Measurements from ENCODE around the gene NDST4. TPM values are rescaled to one million over a fixed set of nuclear protein-coding genes. Genes with fewer than 3 reads are reported as not detected.

NDST4 gene
- total and polyA plus RNA-seq, 8 donors: 0.19 to 5.1 (median 0.61) TPM; not detected in 3

DNA sequence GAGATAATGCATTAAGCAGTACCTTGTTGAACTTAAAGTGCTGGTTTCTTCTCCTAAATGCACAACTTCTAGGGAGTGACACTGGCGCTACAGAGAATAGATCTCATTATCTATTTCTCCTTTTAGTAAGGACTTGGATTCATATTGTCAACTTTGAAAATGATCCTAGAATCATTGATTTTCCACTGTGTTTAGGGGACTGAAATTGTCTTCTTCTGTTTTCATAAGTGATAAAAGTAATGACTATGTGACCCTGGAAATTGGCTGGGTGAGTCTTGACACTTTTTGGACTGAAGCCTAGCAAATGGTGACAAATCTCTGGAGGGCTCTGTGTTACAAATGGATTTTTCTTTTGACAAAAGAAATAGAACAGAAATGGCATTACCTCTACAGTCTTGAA is 167.8 kb downstream of the NDST4 start:
- no peak for DNase-seq
- Histone ChIP-seq H3K9me3 (no peaks in the 10 kb centered on the region), H3K27ac (no peak overlapping the region), H3K4me3 (no peak overlapping the region), H3K4me1 (no peaks in the 10 kb centered on the region), H3K36me3 (no peaks in the 10 kb centered on the region), H3K27me3 (no peaks in the 10 kb centered on the region)
- WGBS, 5 donors: 89 to 100% (median 95%) methylated on average over 1 of the region's 1 CpG
- no peak for TF ChIP-seq EP300 (IDR thresholded peaks at IDR 0.05)
- intact Hi-C loops (cut with DNase I; ENCODE audit: low total_unique reads): no loop called here

DNA sequence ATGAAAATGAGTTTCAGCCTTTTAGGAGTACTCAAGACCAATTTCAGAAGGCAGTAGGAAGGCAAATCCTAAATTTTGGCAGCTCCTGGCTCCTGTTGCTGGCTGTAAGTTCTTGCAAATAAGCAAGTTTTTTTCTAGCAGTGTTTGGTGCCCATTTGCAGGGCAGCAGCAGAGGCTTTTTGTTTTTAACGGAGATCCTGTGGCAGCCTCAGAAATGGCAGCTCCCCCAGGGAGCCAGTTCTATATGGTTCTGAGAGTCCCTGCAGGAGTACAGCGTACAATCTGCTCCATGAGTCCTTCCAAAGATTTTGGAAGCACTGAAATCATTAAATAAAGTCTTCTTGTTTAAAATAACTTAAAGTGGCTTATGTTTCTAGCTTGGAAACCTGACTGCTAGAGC is 171.9 kb downstream of the NDST4 start:
- no peaks in the 10 kb centered on the region for H3K4me1 ChIP-seq
- 53 to 77% (median 58%) methylated on average over 2 of the region's 2 CpGs for WGBS, 5 donors
- no peak overlapping the region for H3K27ac ChIP-seq
- TF ChIP-seq, protein P1, sequence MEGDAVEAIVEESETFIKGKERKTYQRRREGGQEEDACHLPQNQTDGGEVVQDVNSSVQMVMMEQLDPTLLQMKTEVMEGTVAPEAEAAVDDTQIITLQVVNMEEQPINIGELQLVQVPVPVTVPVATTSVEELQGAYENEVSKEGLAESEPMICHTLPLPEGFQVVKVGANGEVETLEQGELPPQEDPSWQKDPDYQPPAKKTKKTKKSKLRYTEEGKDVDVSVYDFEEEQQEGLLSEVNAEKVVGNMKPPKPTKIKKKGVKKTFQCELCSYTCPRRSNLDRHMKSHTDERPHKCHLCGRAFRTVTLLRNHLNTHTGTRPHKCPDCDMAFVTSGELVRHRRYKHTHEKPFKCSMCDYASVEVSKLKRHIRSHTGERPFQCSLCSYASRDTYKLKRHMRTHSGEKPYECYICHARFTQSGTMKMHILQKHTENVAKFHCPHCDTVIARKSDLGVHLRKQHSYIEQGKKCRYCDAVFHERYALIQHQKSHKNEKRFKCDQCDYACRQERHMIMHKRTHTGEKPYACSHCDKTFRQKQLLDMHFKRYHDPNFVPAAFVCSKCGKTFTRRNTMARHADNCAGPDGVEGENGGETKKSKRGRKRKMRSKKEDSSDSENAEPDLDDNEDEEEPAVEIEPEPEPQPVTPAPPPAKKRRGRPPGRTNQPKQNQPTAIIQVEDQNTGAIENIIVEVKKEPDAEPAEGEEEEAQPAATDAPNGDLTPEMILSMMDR (IDR thresholded peaks at IDR 0.05): no peak
- TF ChIP-seq EP300 (IDR thresholded peaks at IDR 0.05): no peak
- TF ChIP-seq POLR2AphosphoS5 (IDR thresholded peaks at IDR 0.05): no peak
- TF ChIP-seq POLR2A (IDR thresholded peaks at IDR 0.05): no peak
- no peak for DNase-seq
- H3K27me3 ChIP-seq: no peaks in the 10 kb centered on the region
- no peaks in the 10 kb centered on the region for H3K9me3 ChIP-seq
- H3K36me3 ChIP-seq: no peaks in the 10 kb centered on the region
- H3K4me3 ChIP-seq: no peak overlapping the region
- intact Hi-C loops (cut with DNase I; ENCODE audit: low total_unique reads): no loop called here

DNA sequence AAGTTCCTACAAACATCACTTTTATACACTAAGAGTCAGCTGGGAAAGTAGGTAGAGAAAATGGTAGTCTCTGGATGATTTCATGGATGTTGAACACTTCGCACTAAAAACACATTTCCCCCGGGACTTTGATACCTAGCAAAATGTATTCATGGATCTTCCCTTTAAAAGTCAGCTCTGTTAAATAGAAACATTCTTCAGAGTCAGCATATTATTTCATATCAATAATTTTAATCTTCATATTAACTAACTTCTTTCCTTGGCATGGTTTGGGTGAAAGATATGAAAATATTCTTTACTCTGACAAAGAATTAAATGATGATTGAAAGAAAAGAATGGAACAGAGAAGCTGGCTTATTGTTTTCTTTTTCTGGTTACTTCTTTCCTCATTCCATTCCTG is 185.5 kb downstream of the NDST4 start:
- Histone ChIP-seq H3K4me3 (no peak overlapping the region), H3K9me3 (peaks cover 0 to 2% (median 1%) of the 10 kb centered on the region in 4 donors), H3K27ac (no peak overlapping the region), H3K4me1 (no peaks in the 10 kb centered on the region), H3K36me3 (no peaks in the 10 kb centered on the region), H3K27me3 (no peaks in the 10 kb centered on the region)
- DNase-seq: no peak
- intact Hi-C loops (cut with DNase I; ENCODE audit: low total_unique reads): no loop called here
- TF ChIP-seq POLR2AphosphoS5 (IDR thresholded peaks at IDR 0.05) (no peak), POLR2A (IDR thresholded peaks at IDR 0.05) (no peak), EP300 (IDR thresholded peaks at IDR 0.05) (no peak)
- TF ChIP-seq, protein P1 (IDR thresholded peaks at IDR 0.05): no peak
- WGBS, 5 donors: 93 to 98% (median 97%) methylated on average over 2 of the region's 2 CpGs

DNA sequence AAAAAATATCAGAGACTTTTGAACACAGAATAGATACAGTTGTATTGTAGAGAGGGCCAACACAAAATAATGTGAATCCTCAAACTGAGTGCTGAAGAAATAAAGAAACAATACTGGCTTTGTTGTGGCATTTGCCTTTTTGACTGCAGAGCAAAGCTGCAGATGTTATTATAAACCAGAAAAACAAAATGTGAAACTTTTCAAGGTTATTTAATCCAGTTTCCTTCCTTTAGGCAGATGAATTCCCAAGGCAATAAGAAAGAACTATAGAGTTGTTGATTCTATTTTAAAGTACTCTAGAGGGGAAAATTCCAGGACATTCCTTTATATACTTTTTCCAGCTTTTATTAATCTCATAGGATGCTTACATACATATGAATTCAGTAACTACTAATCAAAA is 186.8 kb downstream of the NDST4 start:
- DNase-seq: no peak
- Histone ChIP-seq H3K27me3 (no peaks in the 10 kb centered on the region), H3K36me3 (no peaks in the 10 kb centered on the region), H3K27ac (no peak overlapping the region), H3K4me3 (no peak overlapping the region), H3K9me3 (no peaks in the 10 kb centered on the region), H3K4me1 (no peaks in the 10 kb centered on the region)
- intact Hi-C loops (cut with DNase I; ENCODE audit: low total_unique reads): no loop called here
- no peak for TF ChIP-seq EP300 (IDR thresholded peaks at IDR 0.05)
- TF ChIP-seq POLR2A (IDR thresholded peaks at IDR 0.05): no peak
- TF ChIP-seq, protein P1 (IDR thresholded peaks at IDR 0.05): no peak
- no peak for TF ChIP-seq POLR2AphosphoS5 (IDR thresholded peaks at IDR 0.05)

DNA sequence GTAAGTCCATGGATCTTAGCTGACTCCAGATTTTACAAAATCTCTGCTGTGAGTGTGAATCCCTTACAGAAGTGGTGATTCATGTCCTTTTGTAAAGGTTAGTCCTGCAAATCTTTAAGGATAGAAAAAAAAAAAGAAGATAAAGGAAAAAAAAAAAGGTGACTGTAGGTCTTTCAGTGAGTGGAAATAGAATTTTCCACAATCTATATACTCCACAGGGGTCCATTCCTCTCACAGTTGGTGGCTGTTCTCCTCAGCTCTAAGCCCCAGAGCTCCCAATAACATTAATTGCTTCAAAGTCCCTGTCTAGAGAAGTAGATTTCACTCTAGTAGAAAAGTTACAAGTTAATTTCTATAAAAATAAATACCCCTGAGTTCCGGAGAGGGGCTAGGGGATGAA is 189.1 kb downstream of the NDST4 start:
- Histone ChIP-seq H3K27me3 (no peaks in the 10 kb centered on the region), H3K36me3 (no peaks in the 10 kb centered on the region), H3K27ac (no peak overlapping the region), H3K4me1 (no peaks in the 10 kb centered on the region), H3K4me3 (no peak overlapping the region), H3K9me3 (no peaks in the 10 kb centered on the region)
- no peak for DNase-seq
- WGBS, 5 donors: 60 to 71% (median 65%) methylated on average over 1 of the region's 1 CpG
- intact Hi-C loops (cut with DNase I; ENCODE audit: low total_unique reads): no loop called here
- TF ChIP-seq POLR2A (IDR thresholded peaks at IDR 0.05): no peak
- TF ChIP-seq POLR2AphosphoS5 (IDR thresholded peaks at IDR 0.05): no peak
- no peak for TF ChIP-seq EP300 (IDR thresholded peaks at IDR 0.05)
- TF ChIP-seq, protein P1 (IDR thresholded peaks at IDR 0.05): no peak

All from stomach (tissue), 9 donors.